Endothelial cell of umbilical vein (primary cell): ENCODE measurements around the gene OSBPL10. TPM values are rescaled to one million over a fixed set of nuclear protein-coding genes. Genes with fewer than 3 reads are reported as not detected.

Experiments used
- BruUV-seq: library from RNA; stranded (reverse); fragments of 400-500 nt; replicated peaks from 2 replicates; lab custom pipeline; 2021; lab: Mats Ljungman, UMichigan
- CTCF ChIA-PET: fragments of 300-600, 350-600 bp; sonication (Branson Sonifier 250); formaldehyde crosslinking; loops from one replicate; lab custom pipeline; 2021; ENCODE audit warnings: antibody characterized with exemption, inconsistent platforms; lab: Charles Lee
- POLR2A ChIA-PET: fragments of 300-600, 350-600 bp; sonication (Branson Sonifier 250); formaldehyde crosslinking; loops from one replicate; lab custom pipeline; 2021; ENCODE audit warnings: antibody characterized with exemption, inconsistent platforms; lab: Charles Lee
- DNase-seq: peaks from one replicate; pipeline ENCODE4 v3.0.0-alpha.2; 2011; ENCODE audit warnings: low read depth, low spot score
- FAIRE-seq: peaks from 2 replicates; lab custom pipeline; 2011; peaks lifted over from hg19 to GRCh38; lab: Jason Lieb, UNC
- H2AFZ ChIP-seq: 2 replicates; pipeline ENCODE4 v1.6.0; 2012; ENCODE audit warnings: low read depth, low read length, control low read depth, inconsistent platforms
- H3K27ac ChIP-seq: 2 replicates; pipeline ENCODE4 v1.5.1; 2011; ENCODE audit warnings: low read depth, mild to moderate bottlenecking, control low read depth, low read length, moderate library complexity; ENCODE audit not compliant: insufficient read depth
- H3K27me3 ChIP-seq, 2 experiments: 2 replicates each; pipeline versions ENCODE4 v1.6.0 to v1.6.1; 2011; ENCODE audit warnings: low read length in 2 of 2, mixed read lengths in 1 of 2; ENCODE audit not compliant: control insufficient read depth in 2 of 2, insufficient read depth in 2 of 2
- H3K36me3 ChIP-seq, 2 experiments: 2 replicates in 1 of 2; 3 replicates in 1 of 2; pipeline ENCODE4 v1.5.1; 2011; ENCODE audit warnings: low read length in 2 of 2, mild to moderate bottlenecking in 1 of 2, moderate library complexity in 1 of 2; ENCODE audit not compliant: control insufficient read depth in 2 of 2, insufficient read depth in 2 of 2; ENCODE audit errors: extremely low read depth in 1 of 2
- H3K4me1 ChIP-seq: 3 replicates; pipeline ENCODE4 v1.5.1; 2011; ENCODE audit warnings: mild to moderate bottlenecking, low read length; ENCODE audit not compliant: control insufficient read depth, insufficient read depth; ENCODE audit errors: extremely low read depth
- H3K4me2 ChIP-seq: 2 replicates; pipeline ENCODE4 v1.6.1; 2011; ENCODE audit warnings: low read length, control low read depth, mixed read lengths; ENCODE audit not compliant: insufficient read depth
- H3K4me3 ChIP-seq, 3 experiments: fragments of 200-600 bp in 1 of 3; sonication (generic), shearing (Covaris generic) in 1 of 3; replicated peaks in 1 of 3; 2 replicates each; pipeline ENCODE4 v1.5.1; 2011 to 2016; ENCODE audit warnings: control low read depth in 3 of 3, low read length in 3 of 3, mild to moderate bottlenecking in 2 of 3, inconsistent platforms in 1 of 3, low read depth in 1 of 3, moderate library complexity in 1 of 3; ENCODE audit not compliant: insufficient read depth in 1 of 3
- H3K79me2 ChIP-seq: 2 replicates; pipeline ENCODE4 v1.6.0; 2012; ENCODE audit warnings: low read length, inconsistent platforms; ENCODE audit not compliant: control insufficient read depth, insufficient read depth
- H3K9ac ChIP-seq: replicated peaks from 2 replicates; pipeline ENCODE3; 2011; ENCODE audit warnings: low read length, control low read depth; ENCODE audit not compliant: insufficient read depth; ENCODE audit errors: extremely low read depth
- H3K9me1 ChIP-seq: replicated peaks from 3 replicates; pipeline ENCODE4 v1.6.0; 2011; ENCODE audit warnings: mild to moderate bottlenecking, low read length; ENCODE audit not compliant: control insufficient read depth, insufficient read depth; ENCODE audit errors: extremely low read depth
- H3K9me3 ChIP-seq: replicated peaks from 2 replicates; pipeline ENCODE4 v1.5.1; 2012; ENCODE audit warnings: low read length, inconsistent platforms; ENCODE audit not compliant: control insufficient read depth, insufficient read depth
- H4K20me1 ChIP-seq: replicated peaks from 2 replicates; pipeline ENCODE3; 2011; ENCODE audit warnings: mild to moderate bottlenecking, low read length; ENCODE audit not compliant: control insufficient read depth, insufficient read depth; ENCODE audit errors: extremely low read depth
- CTCF ChIP-seq, 2 donors: IDR thresholded peaks; 1 replicate in 1 of 2; 2 replicates in 1 of 2; pipeline ENCODE4 v1.5.1; 2011; ENCODE audit warnings: low read length in 2 of 2, mild to moderate bottlenecking in 2 of 2, moderate library complexity in 2 of 2, control low read depth in 1 of 2, inconsistent platforms in 1 of 2, low read depth in 1 of 2; ENCODE audit not compliant: insufficient read depth in 1 of 2; ENCODE audit errors: extremely low read depth in 1 of 2
- EZH2 ChIP-seq: IDR thresholded peaks from 2 replicates; pipeline ENCODE4 v1.6.1; 2012; ENCODE audit warnings: borderline replicate concordance, low read depth, mild to moderate bottlenecking, moderate library complexity, low read length, inconsistent platforms; ENCODE audit not compliant: severe bottlenecking
- FOS ChIP-seq: IDR thresholded peaks from 2 replicates; pipeline ENCODE4 v1.6.1; 2011; ENCODE audit warnings: mild to moderate bottlenecking, low read length, moderate library complexity, borderline replicate concordance; ENCODE audit not compliant: insufficient read depth
- GATA2 ChIP-seq: IDR thresholded peaks from 2 replicates; pipeline ENCODE4 v1.7.0; 2011; ENCODE audit warnings: low read depth, mild to moderate bottlenecking, moderate library complexity, mixed read lengths, low read length; ENCODE audit not compliant: insufficient read length, insufficient read depth
- JUN ChIP-seq: IDR thresholded peaks from 2 replicates; pipeline ENCODE4 v1.6.1; 2011; ENCODE audit warnings: borderline replicate concordance, low read depth; ENCODE audit not compliant: insufficient read length, insufficient read depth
- MAX ChIP-seq: IDR thresholded peaks from 2 replicates; pipeline ENCODE4 v1.6.1; 2011; ENCODE audit not compliant: insufficient read depth, insufficient read length
- MYC ChIP-seq: IDR thresholded peaks from one replicate; pipeline ENCODE4 v1.6.1; 2011; ENCODE audit warnings: mild to moderate bottlenecking, low read depth, low read length
- POLR2A ChIP-seq: IDR thresholded peaks from 2 replicates; pipeline ENCODE4 v1.6.1; 2012; ENCODE audit warnings: low read depth, mild to moderate bottlenecking, control low read depth, low read length
- POLR2AphosphoS5 ChIP-seq: IDR thresholded peaks from 2 replicates; pipeline ENCODE4 v1.6.1; 2012; ENCODE audit warnings: low read depth, mild to moderate bottlenecking, control low read depth, low read length, moderate library complexity; ENCODE audit not compliant: insufficient read depth
- dilution Hi-C: fragments of 300-500 bp; cut with MboI; formaldehyde crosslinking; loops from one replicate; pipeline ENCODE4 v1.15.0; 2019; ENCODE audit warnings: low sequenced_read_pairs; ENCODE audit not compliant: extremely low pct_ligation_motif_present
- intact Hi-C: fragments of 100-400 bp; cut with micrococcal nuclease; formaldehyde crosslinking; loops from one replicate; pipeline ENCODE4 v1.10.0; 2022
- polyA plus RNA-seq, 4 experiments: library from polyadenylated mRNA; depleted of rRNA in 3 of 4; stranded (reverse) in 3 of 4; unstranded in 1 of 4; fragments of >200 nt; gene quantifications; 2 replicates each; pipeline versions ENCODE4 v1.2.1 to v1.2.3, GENCODE V29; 2011 to 2012; ENCODE audit warnings: missing spikeins in 1 of 4
- total RNA-seq: library from RNA; stranded (reverse); gene quantifications from 2 replicates; pipeline ENCODE4 v1.2.3, GENCODE V29; 2021

OSBPL10 gene
- total and polyA plus RNA-seq, 2 donors (not counting 3 experiments of a cell fraction or from before 2014, with no cell fraction given): 10.8 to 47.6 TPM

- H3K27ac ChIP-seq: no peak overlapping the region
- H3K79me2 ChIP-seq: peaks cover 17% of the 10 kb centered on the region
- POLR2A ChIA-PET: no interaction called here
- no peaks in the 10 kb centered on the region for H3K4me1 ChIP-seq
- no TSS peak for BruUV-seq
- H3K36me3 ChIP-seq: no peaks in the 10 kb centered on the region
- H3K27me3 ChIP-seq: no peaks in the 10 kb centered on the region
- intact Hi-C loops (no loop called here), dilution Hi-C loops (no loop called here)
- H3K4me3 ChIP-seq: no peak overlapping the region
- FAIRE-seq (peak; percentile 40), DNase-seq (peak; percentile 26)
- H3K9me1 ChIP-seq: no peaks in the 10 kb centered on the region
- CTCF ChIA-PET: interaction anchor here (1.3 kb wide), 1 partner anchor 11 kb away, joined by 4 read pairs; no protein-coding TSS in a partner anchor
- H3K4me2 ChIP-seq: no peak overlapping the region
- TF ChIP-seq POLR2A (no peak), EZH2 (no peak), MYC (no peak), GATA2 (no peak), CTCF (IDR thresholded peaks at IDR 0.05; ENCODE audit: extremely low read depth in 1 of 2, insufficient read depth in 1 of 2, low read depth in 1 of 2, low read length in 2 of 2) (no peak), MAX (no peak), POLR2AphosphoS5 (no peak), FOS (no peak), JUN (no peak)
- H4K20me1 ChIP-seq: no peaks in the 10 kb centered on the region
- H3K9ac ChIP-seq: no peak overlapping the region
- H2AFZ ChIP-seq: no peak overlapping the region
- H3K9me3 ChIP-seq: no peaks in the 10 kb centered on the region
These were observed 62.6 kb downstream of the OSBPL10 start for GRCh38 chr3:31918179-31919150.
